ENCODE measurements around the gene SLC22A3. TPM values are rescaled to one million over a fixed set of nuclear protein-coding genes. Genes with fewer than 3 reads are reported as not detected.
"Not testable (repeated sequence)": the region's sequence is repeated elsewhere in the genome, so short reads cannot be mapped to it uniquely, and the experiment has no call there.

The SLC22A3 gene
- total RNA-seq, 2 experiments from 2014 or later: not detected

GRCh38 chr6:160367798-160368547 lies 19.8 kb downstream of the SLC22A3 start:
- DNase-seq: no peak
- Mint-ChIP-seq H3K9me3 (peaks cover 2% of the 10 kb centered on the region), H3K36me3 (no peaks in the 10 kb centered on the region), H3K27me3 (peaks cover 4% of the 10 kb centered on the region), H3K4me1 (no peaks in the 10 kb centered on the region), H3K27ac (peak overlapping the region; percentile 46), H3K4me3 (no peak overlapping the region)
- POLR2A ChIA-PET: no interaction called here
- ATAC-seq (ENCODE audit: low read depth): no peak

- H3K4me3 Mint-ChIP-seq: no peak overlapping the region
- H3K27me3 Mint-ChIP-seq: peaks cover 9% of the 10 kb centered on the region
- ATAC-seq (ENCODE audit: low read depth): no peak
- no peaks in the 10 kb centered on the region for H3K4me1 Mint-ChIP-seq
- POLR2A ChIA-PET: no interaction called here
- DNase-seq: no peak
- no peaks in the 10 kb centered on the region for H3K36me3 Mint-ChIP-seq
- no peak overlapping the region for H3K27ac Mint-ChIP-seq
- peaks cover 2% of the 10 kb centered on the region for H3K9me3 Mint-ChIP-seq
Observed at GRCh38 chr6:160368670-160369069, 20.5 kb downstream of the SLC22A3 start.

- not testable (repeated sequence) for H3K4me3 Mint-ChIP-seq; ATAC-seq (ENCODE audit: low read depth)
Observed at GRCh38 chr6:160373601-160374000, 25.4 kb downstream of the SLC22A3 start.

GRCh38 chr6:160374836-160375560 lies 26.8 kb downstream of the SLC22A3 start:
- peaks cover 2% of the 10 kb centered on the region for H3K9me3 Mint-ChIP-seq
- H3K27me3 Mint-ChIP-seq: peaks cover 18% of the 10 kb centered on the region
- no peak for ATAC-seq (ENCODE audit: low read depth)
- no peaks in the 10 kb centered on the region for H3K36me3 Mint-ChIP-seq
- H3K4me1 Mint-ChIP-seq: no peaks in the 10 kb centered on the region
- no peak for DNase-seq
- no peak overlapping the region for H3K27ac Mint-ChIP-seq
- no peak overlapping the region for H3K4me3 Mint-ChIP-seq
- POLR2A ChIA-PET: no interaction called here

More at GRCh38 chr6:160373601-160374000, 25.4 kb downstream of the SLC22A3 start:
- H3K36me3 Mint-ChIP-seq, POLR2A ChIA-PET, H3K27me3 Mint-ChIP-seq, H3K9me3 Mint-ChIP-seq, H3K4me1 Mint-ChIP-seq, H3K27ac Mint-ChIP-seq, DNase-seq: not testable (repeated sequence)

- Mint-ChIP-seq H3K27me3 (peaks cover 18% of the 10 kb centered on the region), H3K27ac (no peak overlapping the region), H3K36me3 (no peaks in the 10 kb centered on the region), H3K9me3 (peaks cover 2% of the 10 kb centered on the region), H3K4me3 (no peak overlapping the region), H3K4me1 (no peaks in the 10 kb centered on the region)
- POLR2A ChIA-PET: no interaction called here
- ATAC-seq (ENCODE audit: low read depth): no peak
- DNase-seq: no peak
Observed at GRCh38 chr6:160375561-160375949, 27.4 kb downstream of the SLC22A3 start.

- DNase-seq (no peak), ATAC-seq (ENCODE audit: low read depth) (no peak)
- POLR2A ChIA-PET: interaction anchor here (0.6 kb wide), 1 partner anchor 537 kb away, joined by 3 read pairs; no protein-coding TSS in a partner anchor
- no peaks in the 10 kb centered on the region for H3K9me3 Mint-ChIP-seq
- no peak overlapping the region for H3K4me3 Mint-ChIP-seq
- no peaks in the 10 kb centered on the region for H3K4me1 Mint-ChIP-seq
- H3K36me3 Mint-ChIP-seq: no peaks in the 10 kb centered on the region
- H3K27me3 Mint-ChIP-seq: peaks cover 18% of the 10 kb centered on the region
- no peak overlapping the region for H3K27ac Mint-ChIP-seq
Observed at GRCh38 chr6:160376445-160376844, 28.3 kb downstream of the SLC22A3 start.

GRCh38 chr6:160378218-160378617 lies 30.0 kb downstream of the SLC22A3 start:
- peaks cover 14% of the 10 kb centered on the region for H3K27me3 Mint-ChIP-seq
- H3K9me3 Mint-ChIP-seq: no peaks in the 10 kb centered on the region
- H3K27ac Mint-ChIP-seq: no peak overlapping the region
- no peaks in the 10 kb centered on the region for H3K36me3 Mint-ChIP-seq
- POLR2A ChIA-PET: no interaction called here
- ATAC-seq (ENCODE audit: low read depth) (no peak), DNase-seq (no peak)
- no peak overlapping the region for H3K4me3 Mint-ChIP-seq
- no peaks in the 10 kb centered on the region for H3K4me1 Mint-ChIP-seq

GRCh38 chr6:160378882-160379281 lies 30.7 kb downstream of the SLC22A3 start:
- Mint-ChIP-seq H3K4me1 (no peaks in the 10 kb centered on the region), H3K27ac (no peak overlapping the region), H3K36me3 (no peaks in the 10 kb centered on the region), H3K27me3 (peaks cover 11% of the 10 kb centered on the region), H3K9me3 (no peaks in the 10 kb centered on the region), H3K4me3 (no peak overlapping the region)
- DNase-seq (no peak), ATAC-seq (ENCODE audit: low read depth) (no peak)
- POLR2A ChIA-PET: no interaction called here

GRCh38 chr6:160379466-160379865 lies 31.3 kb downstream of the SLC22A3 start:
- no peaks in the 10 kb centered on the region for H3K4me1 Mint-ChIP-seq
- no peak overlapping the region for H3K27ac Mint-ChIP-seq
- ATAC-seq (ENCODE audit: low read depth) (no peak), DNase-seq (no peak)
- peaks cover 14% of the 10 kb centered on the region for H3K27me3 Mint-ChIP-seq
- H3K4me3 Mint-ChIP-seq: no peak overlapping the region
- POLR2A ChIA-PET: no interaction called here
- no peaks in the 10 kb centered on the region for H3K9me3 Mint-ChIP-seq
- H3K36me3 Mint-ChIP-seq: no peaks in the 10 kb centered on the region

GRCh38 chr6:160382946-160383345 lies 34.8 kb downstream of the SLC22A3 start:
- Mint-ChIP-seq H3K4me3 (no peak overlapping the region), H3K36me3 (no peaks in the 10 kb centered on the region), H3K27me3 (peaks cover 16% of the 10 kb centered on the region), H3K9me3 (no peaks in the 10 kb centered on the region), H3K4me1 (no peaks in the 10 kb centered on the region), H3K27ac (no peak overlapping the region)
- ATAC-seq (ENCODE audit: low read depth) (no peak), DNase-seq (no peak)
- POLR2A ChIA-PET: no interaction called here

- H3K4me1 Mint-ChIP-seq: no peaks in the 10 kb centered on the region
Observed at GRCh38 chr6:160386869-160387530, 38.8 kb downstream of the SLC22A3 start.

GRCh38 chr6:160387916-160388643 lies 39.9 kb downstream of the SLC22A3 start:
- Mint-ChIP-seq H3K4me3 (no peak overlapping the region), H3K9me3 (no peaks in the 10 kb centered on the region), H3K36me3 (no peaks in the 10 kb centered on the region), H3K4me1 (no peaks in the 10 kb centered on the region), H3K27ac (no peak overlapping the region), H3K27me3 (peaks cover 12% of the 10 kb centered on the region)
- no peak for ATAC-seq (ENCODE audit: low read depth)
- no peak for DNase-seq
- POLR2A ChIA-PET: no interaction called here

More at GRCh38 chr6:160386869-160387530, 38.8 kb downstream of the SLC22A3 start:
- POLR2A ChIA-PET: interaction anchor here (0.5 kb wide), 1 partner anchor 22 kb away, joined by 4 read pairs; no protein-coding TSS in a partner anchor
- no peaks in the 10 kb centered on the region for H3K36me3 Mint-ChIP-seq
- DNase-seq (no peak), ATAC-seq (ENCODE audit: low read depth) (no peak)
- H3K9me3 Mint-ChIP-seq: no peaks in the 10 kb centered on the region
- H3K27me3 Mint-ChIP-seq: peaks cover 12% of the 10 kb centered on the region
- H3K27ac Mint-ChIP-seq: no peak overlapping the region
- H3K4me3 Mint-ChIP-seq: no peak overlapping the region

GRCh38 chr6:160388922-160389321 lies 40.7 kb downstream of the SLC22A3 start:
- no peaks in the 10 kb centered on the region for H3K36me3 Mint-ChIP-seq
- POLR2A ChIA-PET: no interaction called here
- H3K9me3 Mint-ChIP-seq: peaks cover 5% of the 10 kb centered on the region
- H3K27ac Mint-ChIP-seq: no peak overlapping the region
- no peak for DNase-seq
- peaks cover 12% of the 10 kb centered on the region for H3K27me3 Mint-ChIP-seq
- H3K4me3 Mint-ChIP-seq: no peak overlapping the region
- no peaks in the 10 kb centered on the region for H3K4me1 Mint-ChIP-seq
- ATAC-seq (ENCODE audit: low read depth): no peak

Data from activated naive CD8-positive, alpha-beta T cell treated with anti-CD3 and anti-CD28 coated beads, Interleukin-2, amount 10 ng/mL, durations not matched to agents 7 days and 5 days (primary cell).